HG03571 (cell line): ENCODE data around the gene CYP19A1.

Experiments
- ATAC-seq: cut with Tn5 transposase; IDR thresholded peaks from one replicate; pipeline ENCODE4 v1.9.1; 2021; ENCODE audit not compliant: unreplicated experiment

Gene CYP19A1

DNA sequence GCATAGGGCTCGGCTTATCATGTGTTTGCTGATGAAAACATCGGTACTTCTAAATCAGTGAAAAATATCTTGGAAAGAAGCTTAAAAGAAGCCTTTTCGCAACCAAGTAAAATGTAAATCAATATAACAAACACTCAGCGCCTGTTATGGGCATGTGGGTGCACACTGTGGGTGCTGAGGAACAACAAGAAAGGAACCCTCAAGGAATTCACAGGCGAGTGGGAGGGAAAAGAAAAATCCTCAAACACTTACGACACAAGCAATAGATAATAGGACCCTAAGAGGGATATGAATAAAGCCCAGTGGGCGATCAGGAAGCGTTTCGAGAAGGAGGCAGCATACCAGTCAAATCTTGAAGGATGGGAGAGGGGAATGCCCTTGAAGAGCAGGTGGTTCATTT is 25.0 kb upstream of the CYP19A1 start:
- no peak for ATAC-seq

DNA sequence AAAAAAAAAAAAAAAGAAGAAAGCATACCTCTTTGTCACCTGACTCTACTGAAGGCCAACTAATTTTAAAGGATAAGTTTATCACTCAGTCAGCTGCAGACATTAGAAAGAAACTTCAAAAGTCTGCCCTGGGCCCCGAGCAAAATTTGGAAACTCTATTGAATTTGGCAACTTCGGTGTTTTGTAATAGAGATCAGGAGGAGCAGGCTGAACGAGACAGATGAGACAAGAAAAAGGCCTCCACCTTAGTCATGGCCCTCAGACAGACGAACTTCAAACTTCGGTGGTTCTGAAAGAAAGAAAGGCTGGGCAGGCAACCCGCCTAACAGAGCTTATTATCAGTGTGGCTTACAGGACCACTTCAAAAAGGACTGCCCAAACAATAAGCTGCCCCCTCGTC is 21.6 kb upstream of the CYP19A1 start:
- no peak for ATAC-seq

DNA sequence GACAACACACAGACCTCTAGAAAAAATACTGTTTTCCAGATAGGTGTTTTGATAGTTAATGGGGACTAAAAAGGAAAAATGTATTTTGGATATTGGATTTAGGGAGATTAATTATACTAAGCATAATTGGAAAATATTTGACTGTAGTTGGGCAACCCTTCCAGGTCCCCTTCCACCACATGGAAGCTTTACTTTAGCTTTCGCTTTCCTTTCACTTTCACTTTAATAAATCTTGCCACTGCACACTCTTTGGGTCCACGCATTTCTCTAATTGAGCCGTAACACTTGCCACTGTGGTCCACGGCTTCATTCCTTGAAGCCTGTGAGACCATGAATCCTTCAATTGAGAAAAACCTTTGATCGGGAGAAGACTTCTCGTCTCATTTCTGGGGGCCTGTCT is 18.6 kb upstream of the CYP19A1 start:
- no peak for ATAC-seq

DNA sequence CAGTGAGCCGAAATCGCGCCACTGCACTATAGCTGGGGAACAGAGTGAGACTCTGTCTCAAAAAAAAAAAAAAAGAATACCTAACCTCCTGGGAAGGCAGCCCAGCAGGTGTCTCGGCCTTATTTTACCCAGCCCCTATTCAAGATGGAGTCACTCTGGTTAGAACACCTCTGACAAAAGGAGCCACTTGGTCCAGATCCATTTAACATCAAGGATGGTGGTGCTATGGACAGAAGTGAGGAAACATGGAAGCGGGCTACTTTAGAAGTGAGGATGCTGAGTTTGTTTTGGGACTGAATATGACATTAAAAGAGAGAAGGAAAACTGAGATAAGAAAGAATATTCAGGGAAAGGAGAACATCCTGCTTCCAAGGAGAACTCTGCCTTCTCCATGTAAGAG is 17.8 kb upstream of the CYP19A1 start:
- no peak for ATAC-seq

DNA sequence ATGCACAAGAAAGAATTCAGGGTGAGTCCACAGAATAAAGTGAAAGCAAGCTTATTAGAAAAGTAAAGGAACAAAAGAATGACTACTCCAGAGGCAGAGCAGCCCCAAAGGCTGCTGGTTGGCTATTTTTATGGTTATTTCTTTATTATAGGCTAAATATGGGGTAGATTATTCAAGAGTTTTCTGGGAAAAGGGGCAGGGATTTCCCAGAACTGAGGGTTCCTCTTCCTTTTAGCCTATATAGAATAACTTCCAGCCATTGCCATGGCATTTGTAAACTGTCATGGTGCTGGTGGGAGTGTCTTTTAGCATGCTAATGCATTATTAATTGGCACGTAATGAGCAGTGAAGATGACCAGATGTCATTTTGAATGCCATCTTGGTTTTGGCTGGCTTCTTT is 16.7 kb upstream of the CYP19A1 start:
- no peak for ATAC-seq

DNA sequence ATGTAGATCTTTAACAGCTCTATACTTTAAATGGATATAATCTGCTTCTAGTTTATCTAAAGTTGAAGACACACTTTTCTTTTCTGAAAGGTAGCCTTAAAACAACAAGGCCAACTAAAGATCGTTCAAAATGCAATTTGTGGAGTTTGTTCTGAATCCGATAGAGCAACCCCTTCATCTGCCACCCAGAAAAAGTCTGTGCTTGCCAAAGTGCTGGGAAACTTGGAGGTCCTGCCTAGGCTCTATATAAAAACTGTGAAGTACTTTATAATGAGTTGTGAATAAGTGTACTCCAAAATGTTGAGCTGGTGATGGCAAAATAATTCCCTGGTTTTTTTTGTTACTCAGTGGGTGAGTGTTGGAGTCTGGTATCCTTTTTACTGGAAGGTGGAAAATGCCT is 15.6 kb upstream of the CYP19A1 start:
- ATAC-seq: no peak

DNA sequence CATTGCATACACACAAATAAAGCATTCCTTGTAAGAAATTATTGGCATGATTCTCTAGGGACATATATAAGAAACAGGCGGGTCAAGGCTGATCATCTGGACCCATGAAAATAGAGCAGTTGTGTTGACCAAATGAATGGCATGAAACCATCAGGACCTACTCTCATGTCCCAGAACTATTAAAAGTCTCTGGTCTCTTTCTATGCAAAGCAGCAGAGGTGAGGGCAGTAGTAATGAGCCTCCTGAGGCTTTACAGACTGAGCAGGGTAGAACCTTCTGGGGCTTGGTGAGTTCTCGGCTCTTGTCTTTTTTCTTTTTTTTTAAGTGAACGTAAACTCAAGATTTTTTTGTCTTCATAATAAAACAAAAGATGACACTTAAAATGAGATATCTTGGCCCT is 12.3 kb upstream of the CYP19A1 start:
- ATAC-seq: no peak

DNA sequence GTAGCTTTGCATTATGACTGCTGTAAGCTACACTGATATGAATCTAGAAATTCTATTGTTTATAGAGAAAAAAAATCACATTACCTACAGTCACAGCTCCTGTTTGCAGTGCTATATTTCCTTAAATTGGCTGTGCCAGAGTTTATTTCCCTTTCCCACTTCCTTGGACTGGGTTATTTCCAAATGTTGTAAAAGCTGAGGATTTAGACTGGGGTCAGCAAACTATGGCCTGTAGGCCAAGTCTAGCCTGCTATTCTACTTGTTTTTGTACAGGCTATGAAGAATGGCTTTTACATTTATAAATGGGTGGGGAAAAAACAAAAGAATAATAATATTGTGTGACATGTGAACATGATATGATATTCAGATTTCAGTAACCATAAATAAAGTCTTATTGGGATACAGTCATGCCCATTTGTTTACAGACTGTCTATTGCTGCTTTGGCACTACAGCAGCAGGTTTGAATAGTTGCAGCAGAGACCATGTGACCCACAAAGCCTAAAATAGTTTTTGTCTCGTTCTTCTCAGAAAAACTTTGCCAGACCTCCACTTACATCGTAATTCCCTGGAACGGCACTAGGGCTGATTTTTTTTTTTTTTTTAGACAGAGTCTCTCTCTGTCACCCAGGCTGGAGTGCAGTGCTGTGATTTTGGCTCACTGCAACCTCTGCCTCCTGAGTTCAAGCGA is 10.9 kb upstream of the CYP19A1 start:
- ATAC-seq: no peak

DNA sequence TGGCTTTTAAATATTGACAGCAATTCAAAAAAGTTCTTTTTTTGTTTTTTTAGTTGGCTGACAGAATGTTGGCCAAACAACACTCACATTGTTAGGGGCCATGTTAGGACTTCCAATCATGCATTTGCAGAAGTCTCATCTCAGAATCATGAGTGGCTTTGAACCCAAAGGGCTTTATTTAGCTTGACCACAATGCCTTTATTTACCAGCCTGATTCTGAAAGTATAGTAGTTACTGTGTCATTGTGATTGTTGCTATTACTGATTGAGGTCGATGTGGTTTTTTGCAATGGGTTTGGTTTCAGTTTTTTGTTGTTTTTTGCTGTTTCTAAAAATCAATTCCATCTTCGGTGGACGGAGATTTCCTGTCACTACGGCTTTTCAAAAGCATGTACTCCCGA is 10.3 kb upstream of the CYP19A1 start:
- ATAC-seq: peak; percentile 81

DNA sequence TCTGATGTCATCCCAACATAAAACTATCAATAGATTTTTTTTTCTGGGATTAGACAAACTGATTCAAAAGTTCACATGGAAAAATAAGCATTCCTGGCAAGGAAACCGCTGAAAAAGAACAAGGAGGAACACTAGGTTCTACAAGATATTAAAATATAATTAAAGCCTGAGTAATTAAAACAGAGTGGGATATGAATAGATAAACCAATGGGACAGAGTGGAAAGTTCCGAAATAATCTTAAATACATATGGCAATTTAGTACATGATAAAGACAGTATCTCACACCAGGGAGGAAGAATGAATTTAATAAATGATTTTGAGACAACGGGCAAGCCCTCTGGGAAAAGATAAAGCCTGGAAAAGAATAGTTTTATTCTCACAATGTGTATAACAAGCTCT is 7.7 kb upstream of the CYP19A1 start:
- no peak for ATAC-seq

DNA sequence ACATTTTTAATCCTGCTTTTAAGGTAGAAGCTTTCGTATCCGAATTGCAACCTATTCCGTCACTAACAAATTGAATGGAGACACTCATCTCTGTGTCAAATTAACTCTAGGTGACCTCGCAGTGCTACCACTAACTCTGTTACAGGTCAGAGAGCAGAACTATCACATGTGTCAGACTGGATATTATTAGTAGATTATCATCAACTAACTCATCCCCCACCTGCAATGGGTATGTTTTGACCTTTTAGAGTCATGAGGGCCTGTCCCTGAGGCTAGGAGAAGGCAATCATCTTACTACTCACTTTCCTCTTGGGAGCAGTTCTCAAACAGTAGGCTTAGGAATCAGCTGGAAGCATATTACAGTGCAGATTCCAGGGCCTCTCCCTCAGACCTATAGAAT is 5.1 kb upstream of the CYP19A1 start:
- ATAC-seq: no peak

DNA sequence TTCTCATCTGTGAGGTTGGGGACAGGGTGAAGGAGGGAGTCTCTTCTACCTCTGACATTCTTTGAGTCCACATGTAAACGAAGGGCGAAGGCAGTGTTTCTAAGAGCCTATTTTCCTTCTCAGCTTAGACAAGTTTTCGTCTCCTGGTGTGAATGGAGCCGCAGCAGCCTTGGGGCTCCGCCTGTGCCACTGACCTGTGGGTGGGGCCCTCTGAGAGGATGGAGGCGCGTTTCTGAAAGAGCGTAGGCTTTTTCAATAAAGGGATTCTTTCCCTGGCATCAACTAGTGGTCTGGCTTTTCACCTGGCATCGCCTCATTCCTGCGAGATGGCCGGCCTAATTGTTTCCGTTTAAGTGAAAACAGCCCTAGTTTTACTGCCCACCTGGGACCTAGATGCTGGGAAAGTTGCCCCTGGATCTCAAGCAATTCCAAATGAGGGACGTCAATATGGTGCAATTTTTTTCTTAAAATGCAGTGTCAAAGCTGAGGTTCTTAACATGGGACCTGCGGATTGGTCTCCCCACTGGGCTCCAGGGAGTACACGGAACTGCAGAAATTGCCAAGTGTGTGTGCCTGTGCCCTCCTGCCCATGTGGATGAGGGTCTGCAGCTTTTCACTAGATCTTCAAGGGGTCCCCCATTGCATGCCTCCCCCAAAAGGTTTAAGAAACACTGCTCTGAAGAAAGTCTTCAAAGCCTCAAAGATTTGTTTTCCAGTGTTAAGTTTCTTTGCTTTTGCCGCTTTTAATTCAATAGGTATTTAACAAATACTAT is 4.0 kb upstream of the CYP19A1 start:
- no peak for ATAC-seq

DNA sequence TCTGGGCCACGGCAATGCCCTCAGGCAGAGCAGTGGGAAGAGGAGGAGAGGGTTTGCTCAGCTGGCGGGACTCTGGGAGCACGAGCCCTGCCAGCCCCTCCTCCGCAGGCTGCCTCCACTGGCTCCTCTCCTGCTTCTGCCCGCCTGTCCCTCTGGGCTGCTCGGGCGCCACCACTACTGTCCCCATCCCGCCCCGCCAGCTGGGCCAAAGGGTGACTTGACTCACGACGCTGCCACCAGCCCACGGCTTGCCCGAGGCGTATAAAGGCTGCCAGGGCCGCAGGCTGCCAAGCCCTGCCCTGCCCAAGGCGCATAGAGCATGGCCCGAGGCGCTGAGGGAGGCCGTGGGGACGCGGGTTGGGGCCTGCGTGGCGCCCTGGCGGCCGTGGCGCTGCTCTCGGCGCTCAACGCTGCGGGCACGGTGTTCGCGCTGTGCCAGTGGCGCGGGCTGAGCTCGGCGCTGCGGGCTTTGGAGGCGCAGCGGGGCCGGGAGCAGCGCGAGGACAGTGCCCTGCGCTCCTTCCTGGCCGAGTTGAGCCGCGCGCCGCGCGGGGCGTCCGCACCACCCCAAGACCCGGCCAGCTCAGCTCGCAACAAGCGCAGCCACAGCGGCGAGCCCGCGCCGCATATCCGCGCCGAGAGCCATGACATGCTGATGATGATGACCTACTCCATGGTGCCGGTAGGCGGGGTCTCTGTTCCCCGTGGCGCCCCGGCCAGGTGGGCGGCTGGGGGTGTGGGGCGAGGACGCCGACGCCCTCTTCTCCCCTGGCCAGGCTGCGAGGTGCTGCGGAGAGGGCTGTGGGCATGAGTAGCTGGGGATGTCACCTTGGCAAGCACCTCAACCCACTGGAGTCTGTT is 3.2 kb upstream of the CYP19A1 start, which contains the start of gene GLDN:
TSS of gene GLDN (plus strand) at position 290 of the 861 bp plus-strand sequence. CDS start at position 320, 30 bp downstream.
- no peak for ATAC-seq

DNA sequence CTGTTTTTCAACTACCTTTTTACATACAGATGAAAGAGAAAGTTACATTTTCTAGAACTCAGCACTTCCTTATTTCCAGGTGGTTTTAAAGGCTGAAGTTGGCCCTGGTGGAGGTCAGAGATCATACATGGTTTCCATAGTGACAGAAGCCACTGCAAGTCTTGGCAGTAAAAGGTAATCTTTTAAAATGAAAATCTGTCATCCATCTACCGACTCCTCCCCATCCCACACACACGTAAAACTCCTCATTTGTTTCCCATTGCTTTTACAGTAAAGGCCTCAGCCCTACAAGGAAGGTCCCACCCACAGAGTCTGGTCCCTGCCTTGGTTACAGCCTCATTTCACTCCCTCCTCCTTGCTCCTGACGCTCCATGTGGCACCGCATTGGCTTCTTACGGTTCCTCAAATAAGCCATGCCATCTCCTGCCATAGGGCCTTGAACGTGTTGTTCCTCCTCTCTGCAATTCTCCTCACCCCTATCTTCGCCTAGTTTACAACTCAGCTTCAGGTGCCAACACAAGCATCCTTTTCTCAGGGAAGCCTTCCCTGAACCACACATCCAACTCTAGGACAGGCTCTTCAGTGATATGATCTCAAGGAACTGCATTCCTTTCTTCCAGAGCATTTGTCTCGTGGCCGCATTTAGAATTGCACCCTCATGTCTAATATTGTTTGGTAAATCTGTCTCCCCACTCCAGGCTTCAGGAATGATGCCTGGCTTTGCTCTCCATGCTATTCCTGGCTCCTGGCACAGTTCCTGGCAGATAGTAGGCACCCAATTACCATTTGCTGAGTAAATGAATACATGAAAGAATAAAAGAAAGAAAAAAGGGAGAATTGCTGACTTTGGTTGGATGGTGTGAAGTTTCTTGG is 2.6 kb downstream of the CYP19A1 start:
- peak; percentile 72 for ATAC-seq

DNA sequence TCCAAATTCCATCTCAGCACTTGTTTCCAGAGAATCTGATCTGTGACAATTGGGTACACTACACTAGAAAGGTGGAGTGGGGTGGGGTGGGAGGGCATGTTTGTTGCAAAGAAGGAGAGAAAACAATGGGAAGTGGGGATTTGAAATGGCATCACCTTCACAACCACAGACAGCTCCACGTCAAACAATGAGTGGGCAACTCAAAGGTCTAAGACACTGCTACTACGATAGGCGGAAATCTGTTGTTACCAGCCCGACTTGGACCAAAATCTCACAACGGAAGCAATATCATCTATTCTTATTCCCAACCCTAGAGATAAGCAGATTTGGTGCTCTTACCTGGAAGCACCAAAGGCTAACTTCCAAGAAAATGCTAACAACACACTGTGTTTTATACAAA is 3.3 kb downstream of the CYP19A1 start:
- ATAC-seq: no peak

DNA sequence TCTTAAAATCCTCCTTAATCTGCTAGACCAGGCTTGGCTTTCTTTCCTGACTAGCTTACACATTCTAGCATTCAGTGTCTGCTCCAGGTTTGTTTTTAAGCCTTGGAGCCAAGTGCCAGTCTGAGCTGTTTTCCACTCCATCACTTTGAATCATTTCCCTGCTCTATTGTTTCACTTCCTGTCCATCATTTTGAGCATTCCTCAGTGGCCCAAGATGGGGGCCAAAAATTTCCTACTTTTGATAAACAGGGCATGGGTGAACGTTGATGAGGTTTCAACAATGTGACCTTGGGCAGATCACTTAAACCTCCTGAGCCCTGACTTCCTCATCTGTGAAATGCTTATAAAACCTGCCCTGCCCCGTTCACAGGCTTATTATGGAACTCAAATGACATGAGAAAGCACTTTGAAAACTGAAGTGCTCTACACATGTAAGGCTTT is 4.4 kb downstream of the CYP19A1 start:
- ATAC-seq: no peak

DNA sequence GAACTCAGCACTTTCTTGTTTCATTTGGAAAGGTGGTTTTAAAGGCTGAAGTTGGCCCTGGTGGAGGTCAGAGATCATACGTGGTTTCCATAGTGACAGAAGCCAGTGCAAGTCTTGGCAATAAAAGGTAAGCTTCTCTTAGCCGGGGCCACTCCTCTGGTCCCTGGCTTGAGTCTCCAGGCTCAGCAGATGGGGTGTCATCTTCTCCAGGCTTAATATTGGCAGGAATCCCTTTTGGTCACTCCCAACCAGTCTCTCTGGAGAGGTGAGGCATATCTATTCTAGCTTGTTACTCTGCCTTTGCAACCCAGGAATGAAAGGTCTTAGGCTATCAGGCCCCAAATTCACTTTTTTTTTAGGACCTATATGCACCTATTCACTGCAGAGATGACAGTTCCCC is 4.8 kb downstream of the CYP19A1 start:
- no peak for ATAC-seq

DNA sequence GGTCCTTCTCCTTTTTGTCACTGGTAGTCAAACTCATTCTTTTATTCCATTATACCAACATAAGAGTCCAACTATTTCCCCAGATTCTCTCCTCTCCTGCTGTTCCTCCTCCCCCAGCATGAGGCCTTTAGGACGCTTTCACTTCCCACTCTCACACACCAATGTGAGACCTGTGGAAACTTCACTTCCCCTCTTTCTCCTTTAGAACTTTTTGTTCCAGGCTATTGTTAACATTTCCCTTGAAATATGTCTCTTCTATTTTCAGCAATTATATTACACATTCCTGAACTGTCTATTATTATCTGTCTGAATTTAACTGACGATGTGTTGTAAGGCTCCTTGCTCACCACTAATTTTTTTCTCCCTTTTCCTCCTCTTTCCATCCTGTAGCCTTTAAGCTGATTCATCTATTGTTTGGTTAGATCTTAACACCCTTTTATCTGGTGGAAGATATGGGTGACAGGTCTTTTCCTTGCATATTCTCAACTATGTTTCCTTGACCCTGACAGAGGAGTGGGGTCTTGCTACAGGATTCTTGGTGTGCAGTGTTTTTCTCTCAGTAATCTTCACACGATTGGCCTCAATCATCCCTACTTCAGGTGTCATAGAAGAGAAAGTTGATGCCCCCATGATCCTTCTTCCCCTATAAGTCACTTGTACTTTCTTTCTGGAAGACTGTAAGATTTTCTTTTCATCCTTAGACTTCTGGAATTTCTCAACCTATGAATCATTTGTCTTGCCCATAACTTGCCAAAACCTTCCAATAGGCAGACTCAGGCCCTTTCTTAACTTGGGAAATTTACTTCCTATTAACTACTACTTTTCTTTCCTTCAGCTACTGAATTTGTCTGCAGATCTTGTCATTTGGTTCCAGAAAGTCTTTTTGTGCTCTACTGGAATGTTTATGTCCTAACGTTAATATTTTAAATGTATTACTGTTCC is 5.9 kb downstream of the CYP19A1 start:
- no peak for ATAC-seq

DNA sequence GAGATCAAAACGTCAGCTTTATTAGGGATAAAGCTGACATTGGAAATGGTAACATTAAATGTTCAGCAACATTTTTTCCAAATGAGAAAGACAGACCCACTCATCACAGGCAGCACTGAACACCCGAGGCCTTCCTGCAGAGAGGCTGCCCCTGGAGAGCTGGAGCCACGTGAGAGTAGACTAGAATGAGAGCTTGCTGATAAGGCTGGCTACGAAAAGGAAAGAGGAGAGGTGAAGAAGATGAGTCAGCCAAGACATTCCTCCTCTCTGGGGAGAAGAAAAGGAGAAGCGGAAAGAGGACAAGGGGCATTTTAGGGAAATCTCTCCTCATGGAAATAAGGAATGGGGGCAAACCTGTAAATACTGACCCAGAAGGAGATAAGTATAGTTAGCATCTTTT is 7.3 kb downstream of the CYP19A1 start:
- ATAC-seq: no peak

DNA sequence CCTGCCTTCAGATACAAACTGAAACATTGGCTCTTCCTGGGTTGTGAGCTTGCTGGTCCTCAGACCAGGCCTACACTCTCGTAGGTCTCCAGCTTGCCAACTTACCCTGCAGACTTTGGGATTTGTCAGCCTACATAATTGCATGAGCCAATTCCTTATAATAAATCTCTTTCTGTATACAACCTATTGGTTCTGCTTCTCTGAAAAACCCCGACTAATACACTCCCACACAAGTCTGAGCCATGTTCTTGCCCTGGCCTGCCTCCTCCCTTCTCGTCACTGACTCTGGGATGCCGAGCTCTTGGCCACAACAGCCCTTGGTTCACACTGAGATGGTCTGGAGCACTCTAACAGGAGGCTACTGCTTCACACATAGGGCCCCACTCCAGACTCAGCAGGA is 9.5 kb downstream of the CYP19A1 start:
- ATAC-seq: no peak
